Stimulated activated naive B cell treated with anti-CD40 and anti-IgM and Interleukin-4, amounts not matched to agents 10 μg/mL and 1 μg/mL and 100 μg/mL, for 72 hours (primary cell): Measurements from ENCODE around the gene KLF7.

ENCODE experiments used
- ATAC-seq, 2 donors: fragments of 150-1000 bp; cut with Tn5 transposase; replicated peaks; 2 replicates each; pipeline ENCODE4 v1.10.0; 2021; ENCODE audit warnings: moderate library complexity in 1 of 2
- DNase-seq: peaks from one replicate; pipeline ENCODE4 v3.0.0; 2021
- H3K27ac Mint-ChIP-seq: one replicate; pipeline ENCODE4 v1.8.0; 2022; ENCODE audit warnings: mild to moderate bottlenecking, mixed read lengths
- H3K27me3 Mint-ChIP-seq, 2 donors: one replicate each; pipeline ENCODE4 v1.8.0; 2022; ENCODE audit warnings: mixed read lengths in 2 of 2
- H3K36me3 Mint-ChIP-seq, 2 donors: one replicate each; pipeline ENCODE4 v1.8.0; 2022; ENCODE audit warnings: mixed read lengths in 2 of 2, mild to moderate bottlenecking in 1 of 2
- H3K4me1 Mint-ChIP-seq, 2 donors: one replicate each; pipeline ENCODE4 v1.8.0; 2022; ENCODE audit warnings: mixed read lengths in 2 of 2, mild to moderate bottlenecking in 1 of 2
- H3K4me3 Mint-ChIP-seq, 2 donors: one replicate each; pipeline ENCODE4 v1.8.0; 2022; ENCODE audit warnings: mild to moderate bottlenecking in 2 of 2, mixed read lengths in 2 of 2, moderate library complexity in 1 of 2
- H3K9me3 Mint-ChIP-seq, 2 donors: one replicate each; pipeline ENCODE4 v1.8.0; 2022; ENCODE audit warnings: mixed read lengths in 2 of 2, mild to moderate bottlenecking in 1 of 2

KLF7 gene

GRCh38 chr2:207165121-207166038, at the start of gene KLF7:
Gene KLF7 (minus strand): TSS chr2:207165948. CDS start chr2:207165568, 380 bp downstream.
- H3K27me3 Mint-ChIP-seq = no peaks in the 10 kb centered on the region
- peaks cover 30 to 57% of the 10 kb centered on the region in 2 donors for H3K4me1 Mint-ChIP-seq
- ATAC-seq = peak; percentile 15
- peaks cover 0 to 4% of the 10 kb centered on the region in 2 donors for H3K9me3 Mint-ChIP-seq
- peaks cover 4 to 47% of the 10 kb centered on the region in 2 donors for H3K36me3 Mint-ChIP-seq
- DNase-seq = peak; percentile 37
- peak within 1 kb of the TSS; percentile 93 to 97 for H3K4me3 Mint-ChIP-seq
- H3K27ac Mint-ChIP-seq = peak within 1 kb of the TSS; percentile 99

GRCh38 chr2:207215308-207215707, 49.6 kb upstream of the KLF7 start:
- peaks cover 0 to 2% of the 10 kb centered on the region in 2 donors for H3K36me3 Mint-ChIP-seq
- H3K9me3 Mint-ChIP-seq = peaks cover 3 to 4% of the 10 kb centered on the region in 2 donors
- no peak overlapping the region for H3K4me3 Mint-ChIP-seq
- H3K27me3 Mint-ChIP-seq = no peaks in the 10 kb centered on the region
- H3K4me1 Mint-ChIP-seq = no peaks in the 10 kb centered on the region
- H3K27ac Mint-ChIP-seq = no peak overlapping the region
- no peak for DNase-seq
- ATAC-seq = no peak

- Mint-ChIP-seq H3K27ac (no peak overlapping the region), H3K9me3 (peaks cover 4 to 5% of the 10 kb centered on the region in 2 donors), H3K36me3 (peaks cover 2 to 4% of the 10 kb centered on the region in 2 donors), H3K4me3 (no peak overlapping the region), H3K27me3 (no peaks in the 10 kb centered on the region), H3K4me1 (no peaks in the 10 kb centered on the region)
- ATAC-seq = peak in 1 of 2 donors; percentile 54
- DNase-seq = no peak
These were observed 48.7 kb upstream of the KLF7 start for GRCh38 chr2:207214446-207214845.

GRCh38 chr2:207206011-207206410, 40.3 kb upstream of the KLF7 start:
- Mint-ChIP-seq H3K4me3 (no peak overlapping the region), H3K36me3 (peaks cover 2 to 7% of the 10 kb centered on the region in 2 donors)

GRCh38 chr2:207205173-207205957, 39.6 kb upstream of the KLF7 start:
- Mint-ChIP-seq H3K4me3 (no peak overlapping the region), H3K4me1 (no peaks in the 10 kb centered on the region), H3K9me3 (peaks cover 0 to 1% of the 10 kb centered on the region in 2 donors), H3K36me3 (peaks cover 2 to 7% of the 10 kb centered on the region in 2 donors), H3K27ac (no peak overlapping the region), H3K27me3 (peaks cover 5 to 6% of the 10 kb centered on the region in 2 donors)
- no peak for DNase-seq
- no peak for ATAC-seq

More at GRCh38 chr2:207206011-207206410, 40.3 kb upstream of the KLF7 start:
- Mint-ChIP-seq H3K27me3 (peaks cover 5 to 6% of the 10 kb centered on the region in 2 donors), H3K9me3 (peaks cover 0 to 1% of the 10 kb centered on the region in 2 donors), H3K27ac (no peak overlapping the region), H3K4me1 (no peaks in the 10 kb centered on the region)
- DNase-seq (no peak), ATAC-seq (no peak)

- Mint-ChIP-seq H3K36me3 (peaks cover 0 to 3% of the 10 kb centered on the region in 2 donors), H3K9me3 (peaks cover 0 to 2% of the 10 kb centered on the region in 2 donors), H3K4me3 (no peak overlapping the region), H3K27ac (no peak overlapping the region), H3K27me3 (peaks cover 5 to 6% of the 10 kb centered on the region in 2 donors), H3K4me1 (no peaks in the 10 kb centered on the region)
- DNase-seq (no peak), ATAC-seq (no peak)
These were observed 37.3 kb upstream of the KLF7 start for GRCh38 chr2:207203056-207203455.

GRCh38 chr2:207202645-207203044, 36.9 kb upstream of the KLF7 start:
- DNase-seq = no peak
- Mint-ChIP-seq H3K36me3 (peaks cover 0 to 3% of the 10 kb centered on the region in 2 donors), H3K4me3 (no peak overlapping the region), H3K27me3 (peaks cover 6% of the 10 kb centered on the region in 2 donors), H3K9me3 (peaks cover 0 to 2% of the 10 kb centered on the region in 2 donors), H3K4me1 (no peaks in the 10 kb centered on the region), H3K27ac (no peak overlapping the region)
- no peak for ATAC-seq

GRCh38 chr2:207201416-207201815, 35.7 kb upstream of the KLF7 start:
- no peak overlapping the region for H3K27ac Mint-ChIP-seq
- DNase-seq (no peak), ATAC-seq (no peak)
- peaks cover 6 to 12% of the 10 kb centered on the region in 2 donors for H3K27me3 Mint-ChIP-seq
- H3K4me1 Mint-ChIP-seq = no peaks in the 10 kb centered on the region
- peaks cover 0 to 2% of the 10 kb centered on the region in 2 donors for H3K9me3 Mint-ChIP-seq
- H3K4me3 Mint-ChIP-seq = no peak overlapping the region
- H3K36me3 Mint-ChIP-seq = peaks cover 0 to 3% of the 10 kb centered on the region in 2 donors

- H3K36me3 Mint-ChIP-seq = peaks cover 0 to 3% of the 10 kb centered on the region in 2 donors
- ATAC-seq = no peak
- H3K4me3 Mint-ChIP-seq = no peak overlapping the region
- H3K9me3 Mint-ChIP-seq = peaks cover 0 to 2% of the 10 kb centered on the region in 2 donors
- H3K27me3 Mint-ChIP-seq = peaks cover 6 to 12% of the 10 kb centered on the region in 2 donors
- H3K27ac Mint-ChIP-seq = no peak overlapping the region
- no peak for DNase-seq
- H3K4me1 Mint-ChIP-seq = no peaks in the 10 kb centered on the region
These were observed 34.4 kb upstream of the KLF7 start for GRCh38 chr2:207200136-207200535.

GRCh38 chr2:207194028-207194427, 28.3 kb upstream of the KLF7 start:
- H3K9me3 Mint-ChIP-seq = peaks cover 0 to 2% of the 10 kb centered on the region in 2 donors
- DNase-seq = no peak
- no peak for ATAC-seq
- H3K4me1 Mint-ChIP-seq = no peaks in the 10 kb centered on the region
- peaks cover 0 to 8% of the 10 kb centered on the region in 2 donors for H3K27me3 Mint-ChIP-seq
- H3K36me3 Mint-ChIP-seq = peaks cover 0 to 3% of the 10 kb centered on the region in 2 donors
- no peak overlapping the region for H3K4me3 Mint-ChIP-seq
- no peak overlapping the region for H3K27ac Mint-ChIP-seq

- ATAC-seq = no peak
- Mint-ChIP-seq H3K4me1 (peaks cover 7% of the 10 kb centered on the region in 2 donors), H3K27ac (no peak overlapping the region), H3K4me3 (no peak overlapping the region), H3K9me3 (peaks cover 4 to 8% of the 10 kb centered on the region in 2 donors), H3K36me3 (peaks cover 3 to 6% of the 10 kb centered on the region in 2 donors), H3K27me3 (no peaks in the 10 kb centered on the region)
- no peak for DNase-seq
These were observed 23.1 kb upstream of the KLF7 start for GRCh38 chr2:207188626-207189419.

GRCh38 chr2:207185372-207185771, 19.6 kb upstream of the KLF7 start:
- no peak for DNase-seq
- peaks cover 3 to 6% of the 10 kb centered on the region in 2 donors for H3K36me3 Mint-ChIP-seq
- H3K4me1 Mint-ChIP-seq = peaks cover 7% of the 10 kb centered on the region in 2 donors
- H3K27me3 Mint-ChIP-seq = no peaks in the 10 kb centered on the region
- H3K27ac Mint-ChIP-seq = no peak overlapping the region
- ATAC-seq = peak in 1 of 2 donors; percentile 51
- H3K9me3 Mint-ChIP-seq = peaks cover 4 to 8% of the 10 kb centered on the region in 2 donors
- no peak overlapping the region for H3K4me3 Mint-ChIP-seq

- Mint-ChIP-seq H3K4me3 (no peak overlapping the region), H3K27me3 (no peaks in the 10 kb centered on the region), H3K27ac (peak overlapping the region; percentile 66), H3K4me1 (peaks cover 7% of the 10 kb centered on the region in 2 donors), H3K9me3 (peaks cover 4 to 8% of the 10 kb centered on the region in 2 donors), H3K36me3 (peaks cover 3 to 6% of the 10 kb centered on the region in 2 donors)
- ATAC-seq (peak in 1 of 2 donors; percentile 57), DNase-seq (no peak)
These were observed 19.0 kb upstream of the KLF7 start for GRCh38 chr2:207184768-207185167.
